Activated CD8-positive, alpha-beta memory T cell treated with anti-CD3 and anti-CD28 coated beads for 4 hours (primary cell): ENCODE measurements around the gene ANXA11.
"Not testable (repeated sequence)": the region's sequence is repeated elsewhere in the genome, so short reads cannot be mapped to it uniquely, and the experiment has no call there.

Source experiments
- DNase-seq, 2 donors: peaks; one replicate each; pipeline ENCODE4 v3.0.0-alpha.2; 2020; ENCODE audit warnings: low read depth in 2 of 2

Gene ANXA11

DNA sequence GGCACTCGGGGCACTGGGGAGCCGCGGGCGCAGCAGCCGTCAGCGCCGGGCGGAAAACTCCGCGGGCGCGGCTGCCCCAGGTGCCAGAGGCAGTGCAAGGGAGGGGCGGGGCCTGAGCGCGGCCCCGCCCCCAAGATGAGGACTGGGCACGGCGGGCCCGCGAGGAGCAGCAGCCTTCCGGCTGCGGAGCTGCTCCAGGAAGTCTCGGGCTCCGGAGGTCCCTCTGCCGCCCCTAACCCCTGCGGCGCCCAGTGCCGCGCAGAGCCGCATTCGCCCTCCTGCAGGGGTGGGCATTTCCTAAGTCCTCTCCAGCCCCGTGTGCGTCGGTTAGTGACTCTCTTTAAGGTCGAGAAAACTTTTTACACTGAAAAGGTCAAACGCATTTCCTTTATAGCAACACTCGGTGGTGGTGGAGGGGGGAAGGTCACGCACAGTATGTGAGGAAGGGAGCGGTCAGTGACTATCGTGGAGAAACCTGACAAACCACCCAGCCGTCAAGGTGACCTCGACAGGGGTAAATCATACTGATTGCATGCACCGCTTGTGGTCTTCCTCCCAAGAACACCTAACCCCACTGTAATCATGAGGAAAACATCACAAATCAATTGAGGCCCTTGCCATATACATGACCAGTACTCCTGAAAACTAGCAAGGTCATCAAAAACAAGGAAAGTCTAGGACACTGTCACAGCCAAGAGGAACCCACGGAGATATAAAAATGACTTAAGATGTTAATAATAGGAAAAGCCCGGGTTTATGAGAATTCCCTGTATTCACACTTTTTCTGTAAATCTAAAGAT lies at the start of gene ANXA11:
TSS of gene ANXA11 (minus strand) at position 61 of the 800 bp plus-strand sequence. CDS start 32,676 bp downstream, outside the sequence.
- DNase-seq: peak; percentile 65 to 66

DNA sequence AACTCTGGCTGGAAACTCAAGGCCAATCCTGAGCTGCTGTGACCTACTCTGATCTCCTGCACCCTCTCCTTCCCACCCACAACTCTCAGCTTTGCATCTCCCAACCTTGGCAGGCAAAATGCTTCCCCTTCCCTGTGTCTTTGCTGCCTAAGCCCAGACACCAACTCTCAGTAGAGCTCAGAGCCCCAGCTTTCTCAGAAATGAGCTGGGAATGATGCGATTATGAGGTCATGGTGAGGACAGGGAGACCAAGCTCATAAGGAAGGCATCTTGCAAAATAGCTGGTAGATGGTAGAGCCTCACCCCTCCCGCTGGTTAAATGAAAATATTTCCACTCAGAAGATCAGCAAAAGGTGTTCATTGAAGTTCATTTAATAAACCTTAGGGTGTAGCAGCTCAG lies 49.4 kb upstream of the ANXA11 start:
- DNase-seq: not testable (repeated sequence)

DNA sequence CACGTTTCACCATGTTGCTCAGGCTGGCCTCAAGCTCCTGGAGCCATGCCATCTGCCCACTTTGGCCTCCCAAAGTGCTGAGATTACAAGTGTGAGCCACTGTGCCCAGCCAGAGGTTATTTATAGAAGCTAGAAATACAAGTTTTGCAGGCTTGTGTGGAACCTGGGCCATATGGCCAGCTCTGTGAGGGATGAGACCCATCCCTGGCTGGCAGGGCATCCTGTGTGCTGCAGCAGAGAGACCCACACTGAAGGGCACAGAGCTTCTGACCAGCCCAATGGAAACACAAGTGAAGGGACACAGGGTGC lies 48.6 kb upstream of the ANXA11 start:
- DNase-seq: not testable (repeated sequence)

DNA sequence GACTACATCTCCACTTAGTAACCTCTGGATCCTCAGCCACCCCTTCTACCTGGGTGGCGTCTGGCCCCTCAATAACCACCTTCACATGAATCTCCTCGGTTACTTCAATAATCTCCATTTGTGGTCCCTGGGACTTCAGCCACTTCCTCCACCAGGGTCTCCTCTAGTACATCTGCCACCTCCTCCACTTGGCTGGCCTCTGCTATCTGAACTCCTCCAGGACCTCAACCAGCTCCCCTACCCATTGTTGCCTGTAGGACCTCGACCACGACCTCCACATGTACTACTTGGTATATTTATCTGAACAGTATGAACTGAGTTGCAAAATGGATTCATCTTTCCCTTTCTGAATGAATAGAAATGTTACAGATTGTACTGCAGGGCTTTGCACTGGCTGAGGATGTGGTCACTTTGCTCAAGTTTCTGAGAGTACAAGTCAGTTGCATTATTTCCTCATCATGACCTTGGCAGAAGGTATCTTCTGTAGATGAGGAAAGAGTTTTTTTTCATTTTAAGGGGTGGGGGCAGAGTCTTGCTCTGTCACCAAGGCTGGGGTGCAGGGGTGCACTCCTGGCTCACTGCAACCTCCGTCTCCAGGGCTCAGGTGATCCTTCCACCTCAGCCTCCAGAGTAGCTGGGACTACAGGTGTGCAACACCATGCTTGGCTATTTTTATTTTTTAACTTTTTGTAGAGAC lies 48.1 kb upstream of the ANXA11 start:
- no peak for DNase-seq

DNA sequence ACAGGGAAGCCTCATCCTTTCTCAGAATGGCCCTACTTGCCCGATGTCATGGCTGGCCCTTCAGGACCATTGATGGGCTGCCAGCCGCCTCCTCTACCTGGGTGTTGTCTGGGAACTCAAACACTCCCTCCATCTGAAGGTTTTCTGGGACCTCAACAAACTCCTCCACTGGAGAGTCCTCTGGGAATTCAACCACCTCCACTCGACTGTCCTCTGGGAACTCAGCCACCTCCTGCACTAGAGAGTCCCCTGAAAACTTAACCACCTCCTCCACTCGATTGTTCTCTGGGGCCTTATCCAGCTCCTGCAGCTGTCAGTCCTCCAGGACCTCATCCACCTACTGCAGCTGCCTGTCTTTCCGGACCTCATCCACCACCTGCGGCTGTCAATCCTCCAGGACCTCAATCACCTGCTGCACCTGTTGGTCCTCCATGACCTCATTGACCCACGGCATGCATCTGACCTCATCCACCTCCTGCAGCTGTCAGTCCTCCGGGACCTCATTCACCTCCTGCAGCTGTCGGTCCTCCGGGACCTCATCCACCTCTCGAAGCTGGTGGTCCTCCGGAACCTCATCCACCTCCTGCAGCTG lies 47.1 kb upstream of the ANXA11 start:
- DNase-seq: no peak

DNA sequence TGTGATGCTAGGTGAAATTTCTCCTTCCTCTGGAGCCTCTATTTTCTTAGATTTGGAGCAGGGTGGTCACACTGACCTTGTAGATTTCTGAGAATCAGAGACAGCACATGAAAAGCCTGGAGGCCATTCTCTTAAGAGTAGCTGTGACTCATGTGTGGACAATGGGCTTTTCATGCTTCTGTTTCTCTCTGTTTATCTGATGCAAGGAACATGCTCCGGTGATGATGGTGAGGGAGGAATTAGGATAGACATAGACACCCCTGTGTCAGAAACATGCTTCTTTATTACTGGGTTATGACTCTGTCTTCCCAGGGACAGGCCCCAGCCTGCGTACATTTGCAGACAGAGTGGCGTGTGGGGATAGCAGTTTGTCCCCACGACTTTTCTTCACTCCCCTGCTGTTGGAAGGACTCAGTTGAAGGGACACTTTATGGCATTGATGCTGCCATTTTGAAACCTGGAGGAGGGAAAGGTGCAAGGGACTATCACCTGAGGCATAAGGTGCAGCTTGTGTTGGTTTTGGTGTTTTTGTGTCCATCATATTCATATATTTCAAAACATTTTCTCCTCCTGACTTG lies 46.5 kb upstream of the ANXA11 start:
- DNase-seq: not testable (repeated sequence)

DNA sequence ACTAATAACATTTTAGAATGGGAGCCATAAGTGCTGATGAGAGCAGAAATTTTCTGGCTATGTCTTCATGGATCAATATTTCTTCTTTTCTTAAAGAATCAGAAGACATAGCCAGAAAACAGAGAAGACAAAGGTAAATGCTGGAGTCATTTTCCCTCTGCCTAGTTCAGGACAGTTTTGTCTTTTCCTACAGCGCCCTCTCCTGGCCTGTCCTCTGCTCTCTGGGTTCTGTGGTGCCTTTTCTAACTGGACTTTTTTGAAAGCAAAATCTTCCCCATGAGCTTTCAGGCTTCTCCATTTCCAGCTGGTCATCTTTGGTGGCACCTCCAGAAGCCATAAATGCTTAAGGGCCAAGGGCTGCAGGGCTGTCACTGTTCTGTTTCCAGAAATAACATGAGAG lies 45.1 kb upstream of the ANXA11 start:
- DNase-seq: not testable (repeated sequence)

DNA sequence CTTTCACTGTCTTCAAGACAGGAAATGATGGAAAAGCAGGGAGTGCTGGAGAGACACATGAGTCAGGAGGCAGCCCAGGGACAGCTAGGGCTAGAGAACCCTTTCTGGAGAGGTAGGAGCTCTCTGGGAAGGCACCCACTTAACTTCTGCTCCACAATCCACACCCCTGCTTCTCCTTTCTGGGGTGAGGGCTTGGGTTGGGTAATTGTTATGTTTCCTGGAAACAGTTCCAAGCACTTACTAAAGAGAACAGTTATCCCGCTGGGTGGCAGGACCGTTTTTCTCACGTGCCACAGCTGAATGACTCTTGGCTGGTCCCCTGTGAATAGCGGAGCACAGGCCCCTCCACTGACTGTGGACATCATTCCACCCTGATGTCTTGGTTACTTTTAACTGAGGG lies 44.6 kb upstream of the ANXA11 start:
- DNase-seq: not testable (repeated sequence)

DNA sequence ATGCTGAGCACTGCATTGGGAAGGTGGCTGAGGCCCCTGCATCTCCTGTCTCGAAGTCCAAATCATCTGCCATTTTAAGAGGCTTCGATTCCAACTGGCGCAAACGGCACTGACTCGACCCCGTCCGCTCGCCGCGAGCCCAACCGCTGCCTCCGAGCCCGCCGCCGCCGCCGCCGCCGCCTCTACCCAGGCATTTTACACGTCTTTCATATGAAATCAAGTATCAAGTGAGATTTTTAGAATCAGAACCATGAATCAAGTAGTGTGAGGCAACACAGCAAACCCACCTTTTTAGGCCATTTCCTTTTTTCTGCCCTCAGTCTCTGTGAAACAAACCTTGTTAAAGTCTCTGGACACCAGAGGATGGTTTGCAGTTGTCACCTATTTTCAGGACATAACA lies 42.3 kb upstream of the ANXA11 start:
- DNase-seq: not testable (repeated sequence)

DNA sequence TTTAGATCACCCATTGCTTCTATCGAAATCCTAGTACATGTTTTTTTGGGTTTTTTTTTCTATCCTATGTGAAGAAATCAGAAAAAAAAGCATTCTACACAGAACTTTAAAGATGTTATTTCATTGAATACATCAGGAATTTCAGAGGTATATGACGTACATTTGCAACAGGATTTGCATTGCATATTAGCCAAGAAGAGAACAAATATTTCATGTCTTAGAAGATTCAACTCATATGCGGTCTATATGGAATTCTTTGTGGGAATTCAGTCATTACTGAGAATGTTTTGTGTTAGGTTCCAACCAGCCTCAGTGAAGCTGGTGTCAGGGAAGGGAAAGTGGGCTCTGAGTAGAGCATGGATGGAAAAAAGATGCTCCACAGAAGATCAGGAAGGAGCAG lies 39.0 kb upstream of the ANXA11 start:
- DNase-seq: not testable (repeated sequence)

DNA sequence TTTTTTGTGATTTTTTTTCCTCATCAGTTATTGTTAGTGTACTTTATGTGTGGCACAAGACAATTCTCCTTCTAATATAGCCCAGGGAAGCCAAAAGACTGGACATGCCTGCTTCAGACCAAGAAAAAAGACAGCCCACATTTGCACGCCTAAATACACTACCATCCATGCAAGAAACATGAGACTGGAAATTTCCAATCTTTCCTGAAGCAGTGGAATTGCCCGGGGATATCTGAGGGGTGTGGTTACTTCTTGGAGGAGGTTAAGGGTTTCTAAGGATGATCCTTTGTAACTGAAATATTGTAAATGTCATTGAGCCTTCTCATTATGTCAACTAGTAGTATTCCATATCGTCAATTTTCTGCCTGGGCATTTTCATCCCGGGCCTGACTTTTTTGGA lies 37.0 kb upstream of the ANXA11 start:
- not testable (repeated sequence) for DNase-seq

DNA sequence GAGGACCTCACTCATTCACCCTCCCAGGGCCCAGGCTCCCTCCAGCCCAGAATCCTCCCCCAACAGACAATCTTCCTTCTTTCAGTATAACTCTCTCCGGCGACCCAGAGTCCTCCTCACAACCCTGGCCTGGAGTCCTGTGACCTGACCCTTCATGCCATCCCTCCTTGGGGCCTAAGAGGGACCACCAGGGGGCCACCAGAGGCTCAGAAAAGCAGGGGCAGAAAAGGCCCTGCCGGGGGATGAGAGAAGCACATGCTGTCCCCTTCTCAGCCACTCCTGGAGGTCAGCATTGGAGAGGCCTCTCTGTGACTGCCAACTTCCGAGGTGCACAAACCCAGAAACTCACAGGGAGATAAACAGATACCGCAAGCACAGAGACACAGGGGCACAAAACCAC lies 31.1 kb upstream of the ANXA11 start:
- not testable (repeated sequence) for DNase-seq

DNA sequence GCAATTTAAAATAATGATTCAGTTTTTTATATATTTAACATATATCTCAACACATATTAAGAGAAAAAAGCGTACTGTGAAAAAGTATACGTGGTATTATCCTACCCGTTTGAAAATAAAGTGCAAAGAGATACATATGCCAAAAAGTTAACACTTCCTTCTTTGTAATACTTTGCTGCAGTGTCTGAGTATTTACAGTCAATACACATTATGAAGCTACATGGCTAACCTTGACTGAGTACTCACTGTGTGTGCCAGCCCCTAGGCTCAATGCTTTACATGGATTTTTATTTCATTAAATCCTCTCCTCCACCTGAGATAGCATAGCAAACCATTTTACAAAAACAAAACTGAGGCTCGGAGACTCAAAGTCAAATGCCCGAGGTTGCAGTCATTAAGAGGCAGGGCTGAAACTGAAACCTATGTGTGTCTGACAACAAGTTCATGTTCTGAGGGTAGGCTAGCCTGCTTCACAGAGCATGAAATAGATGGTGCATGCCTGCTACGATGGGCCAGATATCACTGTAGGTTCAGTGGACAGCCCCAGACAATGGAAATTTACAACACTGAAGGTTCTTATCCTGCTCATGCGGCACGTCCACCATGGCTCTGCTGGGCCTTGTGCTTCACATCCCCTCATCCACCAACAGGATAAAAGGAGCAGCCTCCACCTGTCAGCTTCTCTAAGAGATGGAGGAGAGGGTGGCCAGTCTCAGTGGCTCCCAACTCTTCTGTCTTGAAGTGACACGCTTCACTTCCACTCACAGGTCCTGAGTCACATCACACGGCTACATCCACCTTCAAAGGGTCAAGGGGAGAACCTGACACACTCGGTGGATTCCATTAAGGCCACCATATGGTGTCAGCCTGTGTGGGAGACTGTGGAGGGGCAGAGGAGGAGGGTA lies 29.2 kb upstream of the ANXA11 start:
- DNase-seq: not testable (repeated sequence)

DNA sequence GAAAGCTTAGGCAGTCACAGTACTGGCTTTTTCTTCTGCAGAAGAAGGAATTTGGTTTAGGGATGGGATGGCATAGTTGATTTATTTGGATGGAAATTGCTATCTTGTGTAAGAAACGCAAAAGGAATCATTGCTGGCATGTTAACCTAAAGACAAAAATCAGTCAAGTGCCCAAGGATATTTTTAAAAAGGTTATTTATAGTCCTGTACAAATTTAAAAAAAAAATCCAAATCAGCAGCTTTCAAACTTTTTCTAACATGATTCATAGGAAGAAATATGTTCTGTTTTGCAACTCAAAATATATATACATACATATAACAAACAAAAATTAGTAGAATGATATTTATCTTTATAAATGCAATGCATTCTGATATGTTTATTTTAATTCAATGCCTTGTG lies 28.5 kb upstream of the ANXA11 start:
- DNase-seq: not testable (repeated sequence)

DNA sequence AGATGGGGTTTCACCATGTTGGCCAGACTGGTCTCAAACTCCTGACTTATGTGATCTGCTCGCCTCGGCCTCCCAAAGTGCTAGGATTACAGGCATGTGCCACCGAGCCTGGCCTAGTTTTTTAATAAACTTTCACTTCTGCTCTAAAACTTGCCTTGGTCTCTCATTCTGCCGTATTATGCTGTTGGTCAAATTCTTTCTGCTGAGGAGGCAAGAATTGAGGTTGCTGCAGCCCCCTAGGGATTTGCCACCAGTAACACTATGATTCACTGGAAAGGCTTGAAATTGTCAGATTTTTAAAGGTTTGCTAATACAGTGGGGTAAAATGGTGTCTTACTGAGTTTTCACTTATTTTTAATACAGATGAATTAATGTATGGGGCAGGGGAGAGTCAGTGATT lies 21.4 kb upstream of the ANXA11 start:
- DNase-seq: not testable (repeated sequence)

DNA sequence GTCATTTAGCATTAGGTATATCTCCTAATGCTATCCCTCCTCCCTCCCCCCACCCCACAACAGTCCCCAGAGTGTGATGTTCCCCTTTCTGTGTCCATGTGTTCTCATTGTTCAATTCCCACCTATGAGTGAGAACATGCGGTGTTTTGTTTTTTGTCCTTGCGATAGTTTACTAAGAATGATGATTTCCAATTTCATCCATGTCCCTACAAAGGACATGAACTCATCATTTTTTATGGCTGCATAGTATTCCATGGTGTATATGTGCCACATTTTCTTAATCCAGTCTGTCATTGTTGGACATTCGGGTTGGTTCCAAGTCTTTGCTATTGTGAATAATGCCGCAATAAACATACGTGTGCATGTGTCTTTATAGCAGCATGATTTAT lies 17.7 kb upstream of the ANXA11 start:
- DNase-seq: not testable (repeated sequence)

DNA sequence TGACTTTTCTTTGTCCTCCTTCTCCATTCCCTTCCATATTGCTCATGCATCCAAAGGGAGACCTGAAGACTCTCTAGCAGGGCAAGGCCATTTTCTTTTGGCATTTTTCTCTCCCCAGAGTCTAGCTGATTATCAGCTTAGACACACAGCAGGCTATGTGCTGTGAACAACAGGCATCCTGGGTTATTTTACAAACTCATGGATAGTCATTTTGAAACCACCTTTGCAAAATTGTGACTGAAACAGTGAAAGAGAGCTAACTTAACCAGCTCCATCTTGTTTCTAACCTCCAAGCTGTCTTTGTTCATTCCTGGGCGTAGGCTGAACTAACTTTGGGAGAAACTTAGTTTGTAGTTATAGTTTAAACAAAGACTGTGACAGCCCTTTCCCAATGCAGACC lies 13.5 kb upstream of the ANXA11 start:
- not testable (repeated sequence) for DNase-seq

DNA sequence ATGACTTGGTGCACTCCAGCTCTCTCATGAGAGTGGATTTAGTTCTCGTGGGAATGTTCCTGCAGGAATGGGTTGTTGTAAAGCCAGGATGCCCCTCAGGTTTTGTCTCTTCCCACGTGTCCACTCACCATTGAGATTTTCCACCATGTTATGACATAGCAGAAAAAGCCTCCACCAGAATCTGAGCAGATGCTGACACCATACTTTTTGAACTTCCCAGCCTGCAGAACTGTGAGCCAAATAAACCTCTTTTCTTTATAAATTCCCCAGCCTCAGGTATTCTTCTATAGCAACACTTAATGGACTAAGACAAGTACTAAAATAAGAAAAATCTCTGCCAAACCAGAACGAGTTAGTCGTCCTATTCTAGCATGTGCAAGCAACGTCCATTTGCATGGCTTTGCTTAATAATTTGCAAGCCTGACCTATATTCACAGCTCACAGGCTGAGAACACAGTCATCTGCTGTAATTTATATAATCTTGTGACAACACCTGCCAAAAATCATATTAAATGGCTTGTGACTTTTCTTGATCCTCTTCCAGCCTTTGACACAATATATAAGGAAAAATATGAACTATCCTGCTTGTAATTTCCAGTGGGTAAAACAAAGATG lies 9.1 kb upstream of the ANXA11 start:
- not testable (repeated sequence) for DNase-seq

DNA sequence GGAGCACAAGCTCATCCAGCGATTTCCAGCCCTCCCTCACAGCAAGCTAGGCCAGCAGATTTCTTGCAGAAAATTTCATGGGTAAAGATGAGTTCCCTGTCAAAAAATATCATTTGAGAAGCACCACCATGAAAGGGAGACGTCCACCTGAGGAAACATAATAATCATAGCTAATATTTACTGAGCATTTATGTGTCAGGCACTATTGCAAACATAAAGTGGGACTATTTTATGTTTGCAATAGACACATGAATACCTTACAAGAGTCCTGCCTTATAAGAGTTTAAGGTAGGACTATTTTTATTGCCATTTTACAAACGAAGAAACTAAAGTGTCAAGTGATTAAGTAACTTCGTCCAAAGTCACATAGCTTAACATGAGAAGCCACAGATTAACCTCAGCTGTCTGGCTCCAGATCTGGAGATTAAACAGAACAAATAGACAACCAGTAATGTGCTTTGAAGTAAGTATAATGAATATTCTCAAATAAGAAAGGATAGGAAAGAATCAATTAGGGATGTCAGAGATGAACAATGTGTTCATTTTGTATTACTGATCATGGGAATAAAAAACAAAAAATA lies 7.3 kb upstream of the ANXA11 start:
- DNase-seq: not testable (repeated sequence)

DNA sequence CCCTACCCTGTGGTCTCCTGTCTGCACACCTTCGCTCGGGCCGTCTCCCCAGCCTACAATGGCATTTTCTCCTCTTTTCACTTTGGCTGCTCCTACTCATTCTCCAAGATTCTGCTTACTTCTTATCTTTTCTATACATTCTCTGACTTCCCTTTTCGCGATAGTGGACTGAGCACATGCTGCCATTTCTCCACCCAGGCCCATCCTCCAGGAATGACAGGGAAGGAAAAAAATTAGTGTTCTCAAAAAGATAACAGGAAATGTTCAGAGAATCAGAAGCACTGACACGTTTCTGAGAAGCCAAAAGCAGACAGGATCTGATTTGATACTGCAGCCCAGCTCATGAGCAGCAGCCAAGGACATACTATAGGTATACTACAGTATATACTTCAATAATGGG lies 6.4 kb upstream of the ANXA11 start:
- DNase-seq: no peak

DNA sequence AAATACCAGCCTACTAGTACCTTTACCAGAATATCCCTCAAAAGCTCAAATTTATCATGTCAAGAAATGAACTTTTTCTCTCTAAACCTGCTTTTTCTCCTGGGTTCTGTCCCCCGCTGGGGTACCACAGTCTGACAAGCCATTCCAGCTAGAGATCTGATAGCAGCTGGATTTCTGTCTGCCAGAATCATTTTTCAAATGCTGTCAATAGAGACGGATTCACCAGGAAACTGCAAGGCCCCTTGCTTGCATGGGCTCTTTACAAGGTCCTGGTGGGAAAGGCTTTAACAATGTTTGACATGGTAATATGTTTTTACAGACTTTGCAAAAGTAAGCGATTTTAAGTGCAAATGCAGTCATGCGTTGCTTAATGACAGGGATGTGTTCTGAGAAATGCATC lies 4.9 kb upstream of the ANXA11 start:
- DNase-seq: no peak
